Cortex of kidney (tissue), 1 donor: ENCODE measurements around the gene ZNF286A.
A peak's percentile ranks its signal among the peaks of the same experiment; 100 is the strongest.
"Not testable (repeated sequence)": the region's sequence is repeated elsewhere in the genome, so short reads cannot be mapped to it uniquely, and the experiment has no call there.

Source experiments
- DNase-seq: peaks from one replicate; lab custom pipeline; 2025; lab: John Stamatoyannopoulos, UW

Gene ZNF286A

GRCh38 chr17:15699413-15699924, at the start of gene ZNF286A:
Gene ZNF286A (plus strand): TSS chr17:15699752. CDS start chr17:15700330, 578 bp downstream.
- DNase-seq, result peak; percentile 93

GRCh38 chr17:15649861-15650421, 49.6 kb upstream of the ZNF286A start:
- no peak for DNase-seq

GRCh38 chr17:15650741-15651582, 48.6 kb upstream of the ZNF286A start:
- no peak for DNase-seq

- no peak for DNase-seq
Observed at GRCh38 chr17:15651583-15652110, 47.9 kb upstream of the ZNF286A start.

GRCh38 chr17:15652960-15653359, 46.6 kb upstream of the ZNF286A start:
- no peak for DNase-seq

- not testable (repeated sequence) for DNase-seq
Observed at GRCh38 chr17:15654401-15654800, 45.2 kb upstream of the ZNF286A start.

GRCh38 chr17:15654886-15655561, 44.5 kb upstream of the ZNF286A start:
- DNase-seq, result no peak

GRCh38 chr17:15657868-15658267, 41.7 kb upstream of the ZNF286A start:
- no peak for DNase-seq

GRCh38 chr17:15658296-15658695, 41.3 kb upstream of the ZNF286A start:
- no peak for DNase-seq

- DNase-seq, result no peak
Observed at GRCh38 chr17:15659236-15659635, 40.3 kb upstream of the ZNF286A start.

- DNase-seq, result no peak
Observed at GRCh38 chr17:15659663-15660062, 39.9 kb upstream of the ZNF286A start.

GRCh38 chr17:15660077-15660476, 39.5 kb upstream of the ZNF286A start:
- no peak for DNase-seq

- no peak for DNase-seq
Observed at GRCh38 chr17:15662681-15663080, 36.9 kb upstream of the ZNF286A start.

- no peak for DNase-seq
Observed at GRCh38 chr17:15663176-15663575, 36.4 kb upstream of the ZNF286A start.

GRCh38 chr17:15663691-15664090, 35.9 kb upstream of the ZNF286A start:
- no peak for DNase-seq

- not testable (repeated sequence) for DNase-seq
Observed at GRCh38 chr17:15669526-15669925, 30.0 kb upstream of the ZNF286A start.

- not testable (repeated sequence) for DNase-seq
Observed at GRCh38 chr17:15674640-15675039, 24.9 kb upstream of the ZNF286A start.

- not testable (repeated sequence) for DNase-seq
Observed at GRCh38 chr17:15675991-15676390, 23.6 kb upstream of the ZNF286A start.

- DNase-seq, result not testable (repeated sequence)
Observed at GRCh38 chr17:15683135-15683534, 16.4 kb upstream of the ZNF286A start.

- not testable (repeated sequence) for DNase-seq
Observed at GRCh38 chr17:15683824-15684478, 15.6 kb upstream of the ZNF286A start, which contains the start of gene TRIM16. Gene TRIM16 (minus strand): TSS chr17:15684311. CDS start chr17:15651609, 32,702 bp downstream.

- DNase-seq, result not testable (repeated sequence)
Observed at GRCh38 chr17:15687494-15687893, 12.1 kb upstream of the ZNF286A start.

- not testable (repeated sequence) for DNase-seq
Observed at GRCh38 chr17:15698967-15699366, 585 bp upstream of the ZNF286A start.
